Ishikawa (cell line): ENCODE results near the gene MYL5.

ENCODE experiments used
- CEBPB ChIP-seq: IDR thresholded peaks from 2 replicates; pipeline ENCODE4 v1.6.1; 2012
- CREB1 ChIP-seq: IDR thresholded peaks from 2 replicates; pipeline ENCODE4 v1.6.1; 2012; ENCODE audit warnings: low read depth
- EP300 ChIP-seq: IDR thresholded peaks from 2 replicates; pipeline ENCODE4 v1.6.1; 2012; ENCODE audit warnings: borderline replicate concordance
- FOXM1 ChIP-seq: IDR thresholded peaks from 2 replicates; pipeline ENCODE4 v1.6.1; 2012; ENCODE audit warnings: low read depth, borderline replicate concordance
- RAD21 ChIP-seq: IDR thresholded peaks from 2 replicates; pipeline ENCODE4 v1.6.1; 2012; ENCODE audit warnings: low read depth
- TAF1 ChIP-seq: IDR thresholded peaks from 2 replicates; pipeline ENCODE4 v1.6.1; 2012; ENCODE audit warnings: low read depth, mild to moderate bottlenecking
- TF ChIP-seq, protein P1 (sequence below): IDR thresholded peaks from 2 replicates; pipeline ENCODE4 v1.6.1; 2012

DNA sequence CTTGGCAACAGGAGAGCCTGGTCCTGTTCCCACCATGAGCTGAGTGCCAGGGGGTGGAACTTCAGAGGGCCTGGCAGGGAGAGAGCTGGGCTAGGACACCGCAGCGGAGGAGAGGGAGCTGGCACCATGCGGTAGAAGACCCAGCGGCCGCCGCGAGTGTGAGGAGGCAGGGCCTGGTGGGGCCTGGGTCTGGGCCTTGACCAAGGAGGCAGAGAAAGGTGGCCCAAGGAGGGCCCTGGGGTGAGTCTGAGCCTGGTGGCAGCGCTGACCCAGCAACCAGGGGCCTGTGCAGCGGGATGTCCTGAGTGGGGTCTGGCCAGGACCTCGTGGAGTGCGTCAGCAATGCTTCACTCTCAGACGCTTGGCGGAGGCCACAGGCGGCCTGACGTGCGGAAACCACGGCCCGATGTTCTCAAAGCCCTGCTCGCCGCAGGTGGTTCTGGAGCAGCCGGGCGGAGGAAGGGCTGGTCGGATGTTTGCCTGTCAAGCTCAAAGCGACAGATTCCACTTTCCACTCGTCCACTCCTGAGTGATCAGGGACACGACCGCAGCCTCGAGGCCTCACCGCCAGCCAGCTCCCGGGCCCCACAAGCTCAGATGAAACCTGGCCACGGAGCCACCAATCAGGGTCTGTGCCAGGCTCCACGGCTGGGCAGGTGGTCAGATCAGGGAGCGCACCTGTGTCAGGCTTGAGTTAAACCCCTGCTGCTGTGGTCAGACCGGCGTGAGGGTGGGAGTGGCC, 21.1 kb upstream of the MYL5 start:
- TF ChIP-seq RAD21 = no peak
- TF ChIP-seq CEBPB = no peak
- TF ChIP-seq TAF1 = no peak
- TF ChIP-seq FOXM1 = no peak
- TF ChIP-seq, protein P1, sequence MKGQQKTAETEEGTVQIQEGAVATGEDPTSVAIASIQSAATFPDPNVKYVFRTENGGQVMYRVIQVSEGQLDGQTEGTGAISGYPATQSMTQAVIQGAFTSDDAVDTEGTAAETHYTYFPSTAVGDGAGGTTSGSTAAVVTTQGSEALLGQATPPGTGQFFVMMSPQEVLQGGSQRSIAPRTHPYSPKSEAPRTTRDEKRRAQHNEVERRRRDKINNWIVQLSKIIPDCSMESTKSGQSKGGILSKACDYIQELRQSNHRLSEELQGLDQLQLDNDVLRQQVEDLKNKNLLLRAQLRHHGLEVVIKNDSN = no peak
- TF ChIP-seq EP300 = no peak
- TF ChIP-seq CREB1 = no peak
